GM21786 (cell line): ENCODE measurements around the gene NEO1.

Source experiments
- ATAC-seq: cut with Tn5 transposase; IDR thresholded peaks from one replicate; pipeline ENCODE4 v1.9.1; 2021; ENCODE audit not compliant: unreplicated experiment

Gene NEO1

GRCh38 chr15:73028031-73028430, 24.2 kb upstream of the NEO1 start:
- ATAC-seq, result no peak

- ATAC-seq, result no peak
These were observed 23.3 kb upstream of the NEO1 start for GRCh38 chr15:73028831-73029451.

GRCh38 chr15:73030122-73030679, 22.1 kb upstream of the NEO1 start:
- ATAC-seq, result no peak

GRCh38 chr15:73031648-73032047, 20.6 kb upstream of the NEO1 start:
- ATAC-seq, result no peak

- ATAC-seq, result no peak
These were observed 18.7 kb upstream of the NEO1 start for GRCh38 chr15:73033611-73034010.

- no peak for ATAC-seq
These were observed 18.0 kb upstream of the NEO1 start for GRCh38 chr15:73034221-73034620.

- ATAC-seq, result no peak
These were observed 17.0 kb upstream of the NEO1 start for GRCh38 chr15:73035221-73035620.

GRCh38 chr15:73038220-73038619, 14.0 kb upstream of the NEO1 start:
- ATAC-seq, result no peak

GRCh38 chr15:73046073-73046472, 6.2 kb upstream of the NEO1 start:
- no peak for ATAC-seq

- no peak for ATAC-seq
These were observed 4.4 kb upstream of the NEO1 start for GRCh38 chr15:73047882-73048281.

GRCh38 chr15:73048624-73049295, 3.5 kb upstream of the NEO1 start:
- ATAC-seq, result no peak

- ATAC-seq, result no peak
These were observed 2.6 kb upstream of the NEO1 start for GRCh38 chr15:73049564-73050215.

GRCh38 chr15:73050561-73051295, 1.5 kb upstream of the NEO1 start:
- ATAC-seq, result no peak

- ATAC-seq, result no peak
These were observed 864 bp upstream of the NEO1 start for GRCh38 chr15:73051391-73051806.

GRCh38 chr15:73052653-73053397, 562 bp downstream of the NEO1 start:
- no peak for ATAC-seq

- ATAC-seq, result no peak
These were observed 1.1 kb downstream of the NEO1 start for GRCh38 chr15:73053398-73053723.

GRCh38 chr15:73054417-73054953, 2.2 kb downstream of the NEO1 start:
- no peak for ATAC-seq

GRCh38 chr15:73056460-73056859, 4.2 kb downstream of the NEO1 start:
- ATAC-seq, result no peak

- ATAC-seq, result no peak
These were observed 6.2 kb downstream of the NEO1 start for GRCh38 chr15:73058437-73058836.

- ATAC-seq, result no peak
These were observed 12.9 kb downstream of the NEO1 start for GRCh38 chr15:73065114-73065513.

GRCh38 chr15:73069109-73069508, 16.8 kb downstream of the NEO1 start:
- ATAC-seq, result no peak
